NCI-H1092 treated with DMSO at 0.1 percent for 48 hours (cell line): ENCODE results near the gene ZEB2.

Source experiments
- DNase-seq: peaks from one replicate; lab custom pipeline; 2025; lab: John Stamatoyannopoulos, UW

Gene ZEB2

DNA sequence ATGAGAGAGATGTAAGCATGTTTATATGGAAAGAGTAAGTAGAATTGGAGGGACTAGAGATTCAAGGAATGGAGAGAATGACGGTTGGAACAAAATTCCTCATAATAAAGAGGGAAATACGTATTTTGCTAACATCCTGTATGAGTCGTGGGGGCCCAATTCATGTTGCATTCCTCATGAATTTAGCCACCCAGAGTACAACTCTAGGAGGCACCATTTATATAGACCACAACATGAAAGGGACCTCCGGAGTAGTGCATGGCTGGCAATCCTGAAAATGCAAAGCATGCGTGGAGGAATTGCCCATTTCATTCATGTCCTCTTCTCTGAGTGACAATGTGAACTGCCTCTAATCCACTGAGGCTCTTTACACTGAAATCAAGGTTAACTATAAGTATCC lies 168.2 kb downstream of the ZEB2 start:
- DNase-seq, result no peak

DNA sequence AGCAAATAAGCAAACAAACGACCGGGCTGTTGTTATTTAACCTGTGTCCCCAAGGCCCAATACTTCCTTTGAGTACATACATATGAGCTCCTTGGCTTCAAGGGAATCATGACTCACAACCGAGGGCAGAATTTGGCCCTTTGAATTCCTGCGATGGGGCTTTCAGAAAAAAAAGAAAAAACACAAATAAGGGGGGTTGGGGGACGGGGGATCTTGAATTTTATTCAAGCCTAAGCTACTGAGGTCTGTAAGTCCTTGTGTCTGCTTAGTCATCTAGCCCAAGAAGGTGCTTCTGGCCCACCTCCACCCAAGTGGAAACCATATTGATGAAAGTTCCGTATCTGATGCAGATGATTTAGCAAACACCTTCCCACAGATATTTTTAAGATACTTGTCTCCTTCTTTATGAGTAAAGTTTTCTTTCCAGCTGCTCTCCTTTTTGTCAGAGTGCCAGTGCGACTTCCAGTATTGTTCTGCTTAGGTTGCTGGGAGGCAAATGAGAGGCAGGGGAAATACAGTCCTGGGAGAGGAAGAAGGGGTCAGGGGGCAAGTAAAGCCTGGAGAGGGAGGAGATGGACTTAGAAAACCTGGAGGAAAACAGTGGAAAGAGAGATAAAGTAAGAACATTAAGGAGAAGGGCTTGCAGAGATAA lies 169.6 kb downstream of the ZEB2 start:
- DNase-seq, result no peak

DNA sequence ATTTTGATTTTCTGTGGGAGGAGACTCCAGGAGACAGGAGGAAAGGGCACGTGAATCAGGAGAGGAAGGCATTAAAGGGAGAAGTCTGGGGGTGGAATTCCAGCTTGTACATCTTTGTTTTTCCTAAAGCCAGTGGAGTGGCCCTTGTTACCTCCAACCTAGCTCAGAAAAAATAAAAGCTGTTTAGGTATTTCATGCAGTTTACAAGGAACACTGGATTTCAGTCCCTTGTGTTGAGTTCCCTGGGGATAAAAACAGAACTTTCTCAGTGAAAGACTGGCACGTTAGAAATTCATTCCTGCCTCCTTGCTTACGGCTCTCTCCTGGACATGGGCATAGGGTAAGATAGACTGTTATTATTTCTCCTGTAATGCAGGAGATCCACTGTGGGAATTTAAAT lies 170.2 kb downstream of the ZEB2 start:
- DNase-seq, result no peak

DNA sequence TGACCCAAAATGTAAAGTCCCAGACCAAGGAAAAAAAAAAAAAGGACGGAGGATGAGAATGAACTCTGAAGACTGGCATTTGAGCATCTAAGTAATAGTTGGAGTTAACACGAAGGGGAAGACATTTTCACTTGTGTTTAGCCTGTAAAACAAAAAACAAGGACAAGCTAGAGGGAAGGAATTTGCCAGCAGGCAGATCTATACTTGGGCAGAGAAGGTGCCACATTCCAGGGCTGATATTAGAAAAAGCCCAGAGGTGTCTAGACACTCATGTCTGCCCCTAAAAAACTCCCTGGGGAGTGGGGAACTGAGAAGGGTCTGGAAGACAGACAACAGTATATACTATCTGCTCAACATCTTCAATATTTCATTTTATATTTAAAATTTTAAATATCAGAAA lies 171.1 kb downstream of the ZEB2 start:
- no peak for DNase-seq

DNA sequence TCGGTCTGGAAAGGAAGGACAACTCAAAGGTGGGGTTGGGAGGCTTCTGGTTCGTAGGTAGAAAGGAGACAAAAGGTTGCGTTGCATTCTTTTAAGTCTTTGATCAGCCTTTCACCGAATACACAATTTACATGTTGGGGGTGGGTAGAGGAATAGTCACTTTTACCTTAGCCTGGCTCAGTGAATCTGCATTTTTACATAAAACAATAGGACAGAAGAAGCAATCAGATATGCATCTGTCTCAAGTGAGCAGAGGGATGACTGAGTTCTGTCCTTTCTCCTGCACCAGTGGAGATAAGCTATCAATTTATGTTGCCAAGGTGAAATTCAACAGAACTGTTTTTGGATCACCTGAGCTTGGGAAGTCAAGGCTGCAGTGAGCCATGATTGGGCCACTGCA lies 173.7 kb downstream of the ZEB2 start:
- DNase-seq, result no peak

DNA sequence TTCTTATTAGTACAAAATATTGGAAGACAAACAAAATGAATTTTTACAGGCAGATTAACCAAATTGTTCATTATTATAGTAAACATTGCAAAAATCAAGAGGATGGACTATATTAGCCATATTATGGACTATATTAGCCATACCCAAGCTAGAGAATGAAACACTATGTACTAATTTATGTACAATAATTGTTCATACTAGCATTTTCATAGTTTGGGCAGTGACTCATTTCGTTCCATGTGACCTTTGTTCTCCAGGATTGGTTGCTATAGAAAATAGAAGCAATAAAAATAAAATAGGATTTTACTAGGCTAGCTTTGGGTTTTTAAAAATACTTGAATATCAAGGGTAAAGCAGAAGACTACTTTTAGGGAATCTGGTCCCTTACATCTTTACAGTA lies 176.8 kb downstream of the ZEB2 start:
- DNase-seq, result no peak

DNA sequence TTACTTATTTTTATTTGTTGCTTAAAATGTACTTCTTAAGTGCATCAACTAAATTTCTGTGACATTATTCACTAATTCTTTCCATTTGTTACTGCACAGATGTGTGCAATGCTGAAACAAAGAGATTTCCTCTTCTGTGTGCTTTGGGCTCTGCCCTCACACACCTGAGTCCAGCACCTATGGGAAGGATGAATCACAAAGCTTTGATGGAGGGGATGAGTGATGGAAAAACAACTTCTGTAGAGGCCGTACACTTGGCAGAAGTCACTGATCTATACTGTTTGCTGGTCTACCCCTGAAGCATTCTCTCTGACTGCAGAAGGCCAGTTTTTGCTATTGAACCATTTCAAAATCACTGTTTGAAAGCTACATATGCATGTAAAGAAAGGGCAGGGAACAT lies 178.4 kb downstream of the ZEB2 start:
- DNase-seq, result no peak

DNA sequence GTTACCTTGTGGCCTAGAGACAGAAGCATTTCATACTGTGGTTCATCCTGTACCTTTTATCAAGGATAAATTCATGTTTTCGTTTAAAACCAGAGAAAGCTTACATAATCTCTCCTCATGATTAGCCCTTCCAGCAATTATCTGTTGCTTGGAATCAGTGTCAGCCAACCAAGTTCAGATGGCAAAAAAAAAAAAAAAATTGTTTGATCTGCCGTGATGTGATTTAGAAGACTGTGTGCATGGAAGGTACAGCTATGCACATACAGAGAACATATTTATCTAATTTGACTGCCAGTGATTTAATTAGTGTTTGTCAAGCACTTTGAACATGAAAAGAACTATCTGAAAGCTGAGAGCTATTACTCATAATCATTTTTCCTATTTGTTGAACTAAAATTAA lies 180.9 kb downstream of the ZEB2 start:
- no peak for DNase-seq

DNA sequence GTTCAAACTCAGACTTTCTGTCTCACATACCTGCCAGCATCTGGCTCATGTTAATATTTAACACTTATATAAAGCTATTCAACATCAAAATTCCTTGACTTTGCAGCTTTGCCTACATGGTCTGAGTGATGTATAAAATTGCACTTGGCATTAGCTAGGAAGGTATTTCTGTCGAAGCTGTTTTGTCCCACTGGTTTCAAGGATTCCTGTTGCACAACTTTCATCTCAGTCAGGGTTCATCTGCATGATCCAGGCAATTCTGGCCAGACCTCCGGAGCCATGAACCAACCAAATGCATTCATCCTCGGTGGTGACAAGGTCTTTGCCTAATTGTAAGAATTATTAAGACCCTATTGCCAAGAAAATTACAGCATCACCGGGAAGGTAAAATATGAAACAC lies 185.4 kb downstream of the ZEB2 start:
- no peak for DNase-seq
